Measurements from ENCODE around the gene MISFA. TPM values are rescaled to one million over a fixed set of nuclear protein-coding genes. Genes with fewer than 3 reads are reported as not detected.

Gene MISFA
- total RNA-seq, 4 donors from 2014 or later = 1.3 to 5.7 (median 4.4) TPM; not detected in 1

- TF ChIP-seq, protein P1, sequence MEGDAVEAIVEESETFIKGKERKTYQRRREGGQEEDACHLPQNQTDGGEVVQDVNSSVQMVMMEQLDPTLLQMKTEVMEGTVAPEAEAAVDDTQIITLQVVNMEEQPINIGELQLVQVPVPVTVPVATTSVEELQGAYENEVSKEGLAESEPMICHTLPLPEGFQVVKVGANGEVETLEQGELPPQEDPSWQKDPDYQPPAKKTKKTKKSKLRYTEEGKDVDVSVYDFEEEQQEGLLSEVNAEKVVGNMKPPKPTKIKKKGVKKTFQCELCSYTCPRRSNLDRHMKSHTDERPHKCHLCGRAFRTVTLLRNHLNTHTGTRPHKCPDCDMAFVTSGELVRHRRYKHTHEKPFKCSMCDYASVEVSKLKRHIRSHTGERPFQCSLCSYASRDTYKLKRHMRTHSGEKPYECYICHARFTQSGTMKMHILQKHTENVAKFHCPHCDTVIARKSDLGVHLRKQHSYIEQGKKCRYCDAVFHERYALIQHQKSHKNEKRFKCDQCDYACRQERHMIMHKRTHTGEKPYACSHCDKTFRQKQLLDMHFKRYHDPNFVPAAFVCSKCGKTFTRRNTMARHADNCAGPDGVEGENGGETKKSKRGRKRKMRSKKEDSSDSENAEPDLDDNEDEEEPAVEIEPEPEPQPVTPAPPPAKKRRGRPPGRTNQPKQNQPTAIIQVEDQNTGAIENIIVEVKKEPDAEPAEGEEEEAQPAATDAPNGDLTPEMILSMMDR (IDR thresholded peaks at IDR 0.05) = no peak
- no peak for TF ChIP-seq POLR2A (IDR thresholded peaks at IDR 0.05)
- intact Hi-C loops (cut with DNase I) = no loop called here
- H3K27me3 ChIP-seq = no peaks in the 10 kb centered on the region
- H3K27ac ChIP-seq = no peak overlapping the region
- peaks cover 23 to 31% of the 10 kb centered on the region in 2 donors for H3K36me3 ChIP-seq
- DNase-seq = no peak
- no peak overlapping the region for H3K4me3 ChIP-seq (replicated peaks in 1 of 3)
- H3K9me3 ChIP-seq = no peaks in the 10 kb centered on the region
- no peaks in the 10 kb centered on the region for H3K4me1 ChIP-seq
- 74% methylated on average over 3 of the region's 3 CpGs for WGBS, 2 donors
Measured at GRCh38 chr11:18608376-18608775, 8.8 kb downstream of the MISFA start.

GRCh38 chr11:18611196-18611595 is 11.6 kb downstream of the MISFA start:
- intact Hi-C loops (cut with DNase I) = no loop called here
- DNase-seq = no peak
- H3K4me1 ChIP-seq = no peaks in the 10 kb centered on the region
- WGBS, 2 donors = 91 to 94% methylated on average over 2 of the region's 2 CpGs
- H3K27me3 ChIP-seq = no peaks in the 10 kb centered on the region
- TF ChIP-seq, protein P1 (IDR thresholded peaks at IDR 0.05) = no peak
- no peak for TF ChIP-seq POLR2A (IDR thresholded peaks at IDR 0.05)
- peaks cover 46 to 53% of the 10 kb centered on the region in 2 donors for H3K36me3 ChIP-seq
- no peak overlapping the region for H3K4me3 ChIP-seq (replicated peaks in 1 of 3)
- no peaks in the 10 kb centered on the region for H3K9me3 ChIP-seq
- no peak overlapping the region for H3K27ac ChIP-seq

DNA sequence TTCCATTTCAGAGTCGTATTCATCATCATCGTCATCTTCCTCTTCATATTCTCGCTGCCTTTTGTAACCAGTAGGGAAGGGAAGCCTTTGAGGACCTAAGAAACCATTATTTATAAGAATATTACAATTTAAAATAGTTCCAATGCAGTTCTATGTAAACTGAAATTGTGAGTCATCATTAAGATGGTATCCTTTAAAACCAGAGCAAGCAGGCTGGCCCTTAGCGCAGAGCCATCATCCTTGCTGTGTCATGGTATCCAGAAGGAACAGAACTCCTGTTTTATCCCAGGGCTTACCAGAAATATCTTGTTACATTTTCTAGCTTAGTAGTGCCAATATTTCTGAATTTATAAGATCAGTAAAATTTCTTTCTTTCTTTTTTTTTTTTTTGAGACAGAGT is 12.8 kb downstream of the MISFA start:
- H3K27me3 ChIP-seq = no peaks in the 10 kb centered on the region
- 93 to 98% methylated on average over 4 of the region's 4 CpGs for WGBS, 2 donors
- peaks cover 46 to 48% of the 10 kb centered on the region in 2 donors for H3K36me3 ChIP-seq
- no peak for DNase-seq
- H3K4me1 ChIP-seq = no peaks in the 10 kb centered on the region
- intact Hi-C loops (cut with DNase I) = no loop called here
- H3K27ac ChIP-seq = no peak overlapping the region
- H3K4me3 ChIP-seq (replicated peaks in 1 of 3) = no peak overlapping the region
- H3K9me3 ChIP-seq = no peaks in the 10 kb centered on the region
- no peak for TF ChIP-seq POLR2A (IDR thresholded peaks at IDR 0.05)
- TF ChIP-seq, protein P1 (IDR thresholded peaks at IDR 0.05) = no peak

DNA sequence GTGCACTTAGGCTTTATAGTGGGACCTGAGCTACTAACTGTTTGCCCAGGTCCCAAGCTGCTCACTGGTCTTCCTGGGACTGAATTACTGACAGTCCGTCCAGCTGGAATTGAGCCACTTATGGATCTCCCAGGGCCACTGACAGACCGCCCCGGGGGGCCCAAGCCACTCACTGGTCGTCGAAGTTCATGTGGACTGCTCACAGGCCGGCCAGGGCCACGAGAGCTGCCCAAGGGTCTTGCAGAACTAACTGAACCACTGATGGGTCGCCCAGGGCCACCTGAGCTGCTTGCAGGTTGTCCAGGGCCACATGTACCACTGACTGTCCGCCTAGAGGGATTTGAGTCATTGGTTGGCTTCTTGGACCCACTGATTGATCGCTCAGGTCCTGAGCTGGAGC is 15.1 kb downstream of the MISFA start:
- H3K36me3 ChIP-seq = peaks cover 37 to 38% of the 10 kb centered on the region in 2 donors
- no peak for DNase-seq
- TF ChIP-seq POLR2A (IDR thresholded peaks at IDR 0.05) = no peak
- TF ChIP-seq, protein P1 (IDR thresholded peaks at IDR 0.05) = no peak
- peaks cover 5 to 10% of the 10 kb centered on the region in 2 donors for H3K4me1 ChIP-seq
- intact Hi-C loops (cut with DNase I) = no loop called here
- H3K27me3 ChIP-seq = no peaks in the 10 kb centered on the region
- no peak overlapping the region for H3K4me3 ChIP-seq (replicated peaks in 1 of 3)
- 92 to 94% methylated on average over 7 to 10 of the region's 10 CpGs for WGBS, 2 donors
- H3K9me3 ChIP-seq = no peaks in the 10 kb centered on the region
- no peak overlapping the region for H3K27ac ChIP-seq

DNA sequence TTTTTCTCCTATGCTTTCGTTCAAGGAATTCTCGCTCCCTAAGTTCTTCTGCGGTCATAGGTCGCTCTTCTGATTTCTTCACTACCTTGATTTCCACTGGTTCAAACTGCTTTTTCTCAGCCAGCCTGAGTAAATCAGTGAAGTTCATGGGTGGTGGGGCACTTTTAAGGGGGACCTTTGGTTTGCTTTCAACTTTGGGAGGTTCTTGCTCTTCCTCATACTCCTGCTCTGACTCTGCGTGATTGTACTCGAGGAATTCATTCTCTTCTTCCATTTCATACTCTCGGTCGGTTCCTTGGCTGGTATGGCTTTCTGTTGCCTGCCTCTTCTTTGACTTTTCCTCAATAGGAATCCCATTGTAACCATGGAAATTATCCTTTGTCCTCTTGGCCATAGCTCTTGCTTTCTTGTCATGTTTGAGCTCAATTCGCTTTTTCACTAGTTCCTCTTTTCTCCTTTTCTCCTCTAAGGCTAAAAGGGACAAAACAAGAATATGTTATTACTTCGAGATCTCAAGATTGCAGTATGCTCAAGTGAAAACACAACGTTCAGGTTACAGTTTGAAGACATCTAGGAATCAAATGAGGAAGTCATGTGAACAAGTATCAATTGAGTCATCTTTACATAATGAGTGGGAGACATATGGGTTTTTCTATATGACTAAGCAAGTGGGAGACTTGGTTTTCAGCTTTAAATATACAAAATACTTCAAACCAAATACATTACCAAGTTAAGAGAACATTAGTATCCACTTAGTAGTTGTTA is 16.2 kb downstream of the MISFA start:
- no peak overlapping the region for H3K4me3 ChIP-seq (replicated peaks in 1 of 3)
- intact Hi-C loops (cut with DNase I) = no loop called here
- H3K9me3 ChIP-seq = no peaks in the 10 kb centered on the region
- WGBS, 2 donors = 93 to 97% methylated on average over 11 of the region's 11 CpGs
- no peak for DNase-seq
- H3K36me3 ChIP-seq = peaks cover 27 to 30% of the 10 kb centered on the region in 2 donors
- TF ChIP-seq, protein P1 (IDR thresholded peaks at IDR 0.05) = no peak
- TF ChIP-seq POLR2A (IDR thresholded peaks at IDR 0.05) = no peak
- H3K4me1 ChIP-seq = peaks cover 5 to 10% of the 10 kb centered on the region in 2 donors
- no peaks in the 10 kb centered on the region for H3K27me3 ChIP-seq
- H3K27ac ChIP-seq = no peak overlapping the region

Measured in thyroid gland (tissue), 4 donors.